SJSA1 (cell line): ENCODE results near the gene MRPL58. TPM values are rescaled to one million over a fixed set of nuclear protein-coding genes. Genes with fewer than 3 reads are reported as not detected.

Experiments
- DNase-seq, 2 experiments: peaks; one replicate each; pipeline ENCODE4 v3.0.0-alpha.2; 2015 to 2020; ENCODE audit warnings: low spot score in 2 of 2, low read depth in 1 of 2
- H3K27ac ChIP-seq: fragments of 250-450 bp; sonication (Bioruptor Pico); 2 replicates; pipeline ENCODE4 v1.5.1; 2020; ENCODE audit warnings: mild to moderate bottlenecking, moderate library complexity
- H3K27me3 ChIP-seq: fragments of 250-450 bp; sonication (Bioruptor Pico); replicated peaks from 2 replicates; pipeline ENCODE4 v1.5.1; 2020; ENCODE audit warnings: mild to moderate bottlenecking, moderate library complexity
- H3K36me3 ChIP-seq: fragments of 250-450 bp; sonication (Bioruptor Pico); 2 replicates; pipeline ENCODE4 v1.5.1; 2020; ENCODE audit warnings: mild to moderate bottlenecking
- H3K4me1 ChIP-seq: fragments of 250-450 bp; sonication (Bioruptor Pico); replicated peaks from 2 replicates; pipeline ENCODE4 v1.6.1; 2021; ENCODE audit warnings: mild to moderate bottlenecking
- H3K4me3 ChIP-seq: fragments of 250-450 bp; sonication (Bioruptor Pico); 2 replicates; pipeline ENCODE4 v1.5.1; 2020; ENCODE audit warnings: mild to moderate bottlenecking
- H3K9me3 ChIP-seq: fragments of 250-450 bp; sonication (Bioruptor Pico); replicated peaks from 2 replicates; pipeline ENCODE4 v1.5.1; 2020; ENCODE audit warnings: mild to moderate bottlenecking
- total RNA-seq: library from RNA; depleted of rRNA; stranded (reverse); fragments of >200 nt; shearing (Covaris generic); gene quantifications from 2 replicates; pipeline ENCODE4 v1.2.3, GENCODE V29; 2014; rRNA removed

The MRPL58 gene
- total RNA-seq, 1 experiment from 2014 or later: 154 TPM

GRCh38 chr17:75069783-75070182 is 57.3 kb downstream of the MRPL58 start:
- Histone ChIP-seq H3K36me3 (peaks cover 7% of the 10 kb centered on the region), H3K4me3 (no peak overlapping the region), H3K27ac (no peak overlapping the region), H3K9me3 (no peaks in the 10 kb centered on the region), H3K4me1 (no peaks in the 10 kb centered on the region), H3K27me3 (no peaks in the 10 kb centered on the region)
- DNase-seq: no peak

Other genes starting within 250 kb of the MRPL58 start
- 32.9 and 61.3 TPM in 2 replicates for gene NAT9, start 236.3 kb upstream of the MRPL58 start, total RNA-seq
- not detected in 2 replicates for gene GRIN2C, start 152.8 kb upstream of the MRPL58 start, total RNA-seq
- 14.5 and 18.3 TPM in 2 replicates for gene FDXR, start 139.7 kb upstream of the MRPL58 start, total RNA-seq
- not detected in 2 replicates for gene FADS6, start 119.0 kb upstream of the MRPL58 start, total RNA-seq
- gene USH1G, start 89.4 kb upstream of the MRPL58 start, total RNA-seq: not detected in 2 replicates
- gene OTOP2, start 88.4 kb upstream of the MRPL58 start, total RNA-seq: not detected in 2 replicates
- not detected in 2 replicates for gene OTOP3, start 76.8 kb upstream of the MRPL58 start, total RNA-seq
- 0.16 TPM in 1 of 2 replicates, not detected in the other for gene HID1, start 39.9 kb upstream of the MRPL58 start, total RNA-seq
- gene CDR2L, start 25.0 kb upstream of the MRPL58 start, total RNA-seq: 9.6 and 14.7 TPM in 2 replicates
- gene ATP5PD, start 34.3 kb downstream of the MRPL58 start, total RNA-seq: 601 and 1,079 TPM in 2 replicates
- gene KCTD2, start 34.6 kb downstream of the MRPL58 start, total RNA-seq: 24.4 and 28.6 TPM in 2 replicates
- gene SLC16A5, start 75.3 kb downstream of the MRPL58 start, total RNA-seq: 0.50 and 0.71 TPM in 2 replicates
- gene ARMC7, start 97.3 kb downstream of the MRPL58 start, total RNA-seq: 5.3 and 6.6 TPM in 2 replicates
- 130 and 136 TPM in 2 replicates for gene NT5C, start 119.1 kb downstream of the MRPL58 start, total RNA-seq
- 340 and 870 TPM in 2 replicates for gene JPT1, start 141.8 kb downstream of the MRPL58 start, total RNA-seq
- gene SUMO2, start 170.3 kb downstream of the MRPL58 start, total RNA-seq: 177 and 212 TPM in 2 replicates
- 75.1 and 110 TPM in 2 replicates for gene NUP85, start 193.0 kb downstream of the MRPL58 start, total RNA-seq
- gene GGA3, start 248.9 kb downstream of the MRPL58 start, total RNA-seq: 13.1 and 13.8 TPM in 2 replicates
- 91.5 and 113 TPM in 2 replicates for gene MRPS7, start 249.2 kb downstream of the MRPL58 start, total RNA-seq